ENCODE results near the gene PFDN1. TPM values are rescaled to one million over a fixed set of nuclear protein-coding genes. Genes with fewer than 3 reads are reported as not detected.

Gene PFDN1
- total and polyA plus RNA-seq, 10 of the 15 experiments (the other 5 are each of a cell fraction or from before 2014, with no cell fraction given): 62.9 to 193 (median 102) TPM

GRCh38 chr5:140230373-140230772 is 72.5 kb downstream of the PFDN1 start:
- no peaks in the 10 kb centered on the region for H3K27me3 ChIP-seq (replicated peaks in 1 of 2; ENCODE audit: control insufficient read depth in 2 of 2, insufficient read depth in 2 of 2, low read length in 1 of 2)
- POLR2A ChIA-PET: interaction anchor here (0.8 kb wide), 1 partner anchor 10 kb away, joined by 4 read pairs; no protein-coding TSS in a partner anchor
- in situ Hi-C loops (cut with MboI): loop anchor here (25.0 kb wide), 1 partner anchor 807 kb away; no protein-coding TSS in a partner anchor
- H3K9me3 ChIP-seq (replicated peaks; ENCODE audit: control insufficient read depth, insufficient read depth, low read length): no peaks in the 10 kb centered on the region
- WGBS (ENCODE audit: insufficient coverage, insufficient replicate concordance, low lambda C conversion rate, missing lambda C conversion rate): 100% methylated on average over 1 of the region's 1 CpG
- SMC1A ChIA-PET (ENCODE audit: uncharacterized antibody, unreplicated experiment): interaction anchor here (0.7 to 0.8 kb wide), 2 partner anchors 9 to 61 kb away, joined by 3 read pairs; no protein-coding TSS in a partner anchor
- H3K79me2 ChIP-seq (ENCODE audit: control insufficient read depth, insufficient read depth, low read length): no peaks in the 10 kb centered on the region
- no peak overlapping the region for H3K4me3 ChIP-seq
- H3K4me1 ChIP-seq (ENCODE audit: control insufficient read depth, insufficient read depth, low read length): no peaks in the 10 kb centered on the region
- no peak overlapping the region for H3K27ac ChIP-seq (ENCODE audit: control insufficient read depth, insufficient read depth)
- CTCF ChIA-PET: interaction anchor here (1.0 to 3.3 kb wide), 6 partner anchors 9 to 122 kb away, joined by 3 to 17 read pairs (median 6); no protein-coding TSS in a partner anchor
- H4K20me1 ChIP-seq (ENCODE audit: control insufficient read depth, insufficient read depth): no peaks in the 10 kb centered on the region
- no peak overlapping the region for H2AFZ ChIP-seq (ENCODE audit: control insufficient read depth, low read depth, low read length)
- ATAC-seq (no peak), FAIRE-seq (no peak), DNase-seq (ENCODE audit: low read depth, low spot score) (no peak)
- RAD21 ChIA-PET (ENCODE audit: unreplicated experiment): no interaction called here
- no peak overlapping the region for H3K9ac ChIP-seq (ENCODE audit: control insufficient read depth, insufficient read depth, low read length)
- TF ChIP-seq ESRRA (IDR thresholded peaks at IDR 0.05; ENCODE audit: low read length) (no peak), NR2C2 (IDR thresholded peaks at IDR 0.05; ENCODE audit: borderline replicate concordance, control insufficient read depth, insufficient read length, low read depth) (no peak), RUNX3 (IDR thresholded peaks at IDR 0.05; ENCODE audit: low read length) (no peak), HDAC6 (IDR thresholded peaks at IDR 0.05; ENCODE audit: unreplicated experiment) (no peak), IKZF2 (IDR thresholded peaks at IDR 0.05) (no peak), MEF2B (IDR thresholded peaks at IDR 0.05; ENCODE audit: partially characterized antibody, poor library complexity, severe bottlenecking) (no peak), POLR2A (IDR thresholded peaks at IDR 0.05; ENCODE audit: low read depth, low read length) (no peak), SPI1 (IDR thresholded peaks at IDR 0.05; ENCODE audit: borderline replicate concordance, insufficient read depth, low read depth, low read length) (no peak), IKZF1 (conservative IDR thresholded peaks at IDR 0.05) (no peak), NBN (IDR thresholded peaks at IDR 0.05) (no peak), STAT3 (IDR thresholded peaks at IDR 0.05; ENCODE audit: low read depth, low read length) (no peak), ATF2 (IDR thresholded peaks at IDR 0.05; ENCODE audit: low read length) (no peak)
- TF ChIP-seq, protein P1, sequence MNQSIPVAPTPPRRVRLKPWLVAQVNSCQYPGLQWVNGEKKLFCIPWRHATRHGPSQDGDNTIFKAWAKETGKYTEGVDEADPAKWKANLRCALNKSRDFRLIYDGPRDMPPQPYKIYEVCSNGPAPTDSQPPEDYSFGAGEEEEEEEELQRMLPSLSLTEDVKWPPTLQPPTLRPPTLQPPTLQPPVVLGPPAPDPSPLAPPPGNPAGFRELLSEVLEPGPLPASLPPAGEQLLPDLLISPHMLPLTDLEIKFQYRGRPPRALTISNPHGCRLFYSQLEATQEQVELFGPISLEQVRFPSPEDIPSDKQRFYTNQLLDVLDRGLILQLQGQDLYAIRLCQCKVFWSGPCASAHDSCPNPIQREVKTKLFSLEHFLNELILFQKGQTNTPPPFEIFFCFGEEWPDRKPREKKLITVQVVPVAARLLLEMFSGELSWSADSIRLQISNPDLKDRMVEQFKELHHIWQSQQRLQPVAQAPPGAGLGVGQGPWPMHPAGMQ (IDR thresholded peaks at IDR 0.05; ENCODE audit: borderline replicate concordance): no peak
- TF ChIP-seq, protein P2, sequence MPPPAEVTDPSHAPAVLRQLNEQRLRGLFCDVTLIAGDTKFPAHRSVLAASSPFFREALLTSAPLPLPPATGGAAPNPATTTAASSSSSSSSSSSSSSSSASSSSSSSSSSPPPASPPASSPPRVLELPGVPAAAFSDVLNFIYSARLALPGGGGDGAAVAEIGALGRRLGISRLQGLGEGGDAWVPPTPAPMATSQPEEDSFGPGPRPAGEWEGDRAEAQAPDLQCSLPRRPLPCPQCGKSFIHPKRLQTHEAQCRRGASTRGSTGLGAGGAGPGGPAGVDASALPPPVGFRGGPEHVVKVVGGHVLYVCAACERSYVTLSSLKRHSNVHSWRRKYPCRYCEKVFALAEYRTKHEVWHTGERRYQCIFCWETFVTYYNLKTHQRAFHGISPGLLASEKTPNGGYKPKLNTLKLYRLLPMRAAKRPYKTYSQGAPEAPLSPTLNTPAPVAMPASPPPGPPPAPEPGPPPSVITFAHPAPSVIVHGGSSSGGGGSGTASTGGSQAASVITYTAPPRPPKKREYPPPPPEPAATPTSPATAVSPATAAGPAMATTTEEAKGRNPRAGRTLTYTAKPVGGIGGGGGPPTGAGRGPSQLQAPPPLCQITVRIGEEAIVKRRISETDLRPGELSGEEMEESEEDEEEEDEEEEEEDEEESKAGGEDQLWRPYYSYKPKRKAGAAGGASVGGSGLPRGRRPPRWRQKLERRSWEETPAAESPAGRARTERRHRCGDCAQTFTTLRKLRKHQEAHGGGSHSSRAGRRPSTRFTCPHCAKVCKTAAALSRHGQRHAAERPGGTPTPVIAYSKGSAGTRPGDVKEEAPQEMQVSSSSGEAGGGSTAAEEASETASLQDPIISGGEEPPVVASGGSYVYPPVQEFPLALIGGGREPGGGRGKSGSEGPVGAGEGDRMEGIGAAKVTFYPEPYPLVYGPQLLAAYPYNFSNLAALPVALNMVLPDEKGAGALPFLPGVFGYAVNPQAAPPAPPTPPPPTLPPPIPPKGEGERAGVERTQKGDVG (CRISPR knock-in tag; IDR thresholded peaks at IDR 0.05): no peak
- BruUV-seq (replicated peaks): no TSS peak
- H3K4me2 ChIP-seq (ENCODE audit: control insufficient read depth, insufficient read depth): no peak overlapping the region
- no peaks in the 10 kb centered on the region for H3K36me3 ChIP-seq (ENCODE audit: control insufficient read depth in 2 of 2, insufficient read depth in 2 of 2, low read length in 1 of 2)
- intact Hi-C loops (cut with micrococcal nuclease; ENCODE audit: unreplicated experiment): no loop called here
